Tibial nerve (tissue), 4 donors: ENCODE data around the gene SLC26A9. TPM values are rescaled to one million over a fixed set of nuclear protein-coding genes. Genes with fewer than 3 reads are reported as not detected.

Experiments
- DNase-seq, 2 donors: peaks; one replicate each; pipeline ENCODE4 v3.0.0-alpha.2; 2019; ENCODE audit warnings: low spot score in 2 of 2
- H3K27ac ChIP-seq, 4 donors: fragments of 200-600 bp; sonication (generic) in 3 of 4; one replicate each; pipeline ENCODE4 v1.5.1; 2017 to 2019; ENCODE audit warnings: mild to moderate bottlenecking in 1 of 4
- H3K27me3 ChIP-seq, 2 donors: fragments of 200-600 bp; sonication (generic) in 1 of 2; one replicate each; pipeline versions ENCODE4 v1.5.1 to v1.6.0; 2017 to 2019
- H3K36me3 ChIP-seq, 3 donors: fragments of 200-600 bp; sonication (generic); one replicate each; pipeline ENCODE4 v1.5.1; 2018 to 2019
- H3K4me1 ChIP-seq, 4 donors: fragments of 200-600 bp; sonication (generic) in 3 of 4; one replicate each; pipeline ENCODE4 v1.5.1; 2017 to 2019
- H3K4me3 ChIP-seq, 4 donors: fragments of 200-600 bp; sonication (generic) in 3 of 4; one replicate each; pipeline ENCODE4 v1.5.1; 2017 to 2019; ENCODE audit warnings: mild to moderate bottlenecking in 1 of 4, moderate library complexity in 1 of 4
- H3K9me3 ChIP-seq, 4 donors: fragments of 200-600 bp; sonication (generic) in 3 of 4; one replicate each; pipeline ENCODE4 v1.5.1; 2017 to 2019
- CTCF ChIP-seq, 5 experiments: fragments of 200-600 bp in 3 of 5; fragments of 450-650 bp in 2 of 5; sonication (generic) in 3 of 5; IDR thresholded peaks; one replicate each; pipeline ENCODE4 v1.5.1; 2016 to 2019; ENCODE audit warnings: antibody characterized with exemption in 5 of 5, mild to moderate bottlenecking in 3 of 5, moderate library complexity in 2 of 5
- EP300 ChIP-seq, 2 donors: sonication (generic); formaldehyde crosslinking; IDR thresholded peaks; one replicate each; pipeline ENCODE4 v1.6.1; 2017; ENCODE audit warnings: antibody characterized with exemption in 2 of 2, mild to moderate bottlenecking in 1 of 2
- POLR2A ChIP-seq, 2 donors: fragments of 450-650 bp; IDR thresholded peaks; one replicate each; pipeline ENCODE4 v1.6.1; 2017; ENCODE audit warnings: antibody characterized with exemption in 2 of 2, mild to moderate bottlenecking in 2 of 2, moderate library complexity in 2 of 2
- WGBS, 2 donors: methylation state at CpG; one replicate each; pipeline ENCODE4 v1.1.5; 2018; 5-methylcytosine and 5-hydroxymethylcytosine counted together
- total RNA-seq, 4 donors: library from RNA; depleted of rRNA; stranded (reverse); fragments of >200 nt; gene quantifications; one replicate each; pipeline ENCODE4 v1.1.0, GENCODE V29; 2016

SLC26A9 gene
- total RNA-seq, 4 donors from 2014 or later = not detected

- no peaks in the 10 kb centered on the region for H3K9me3 ChIP-seq
- WGBS, 2 donors = 59 to 72% methylated on average over 4 of the region's 4 CpGs
Observed at GRCh38 chr1:205930799-205931281, 12.4 kb downstream of the SLC26A9 start.

GRCh38 chr1:205930195-205930577, 13.1 kb downstream of the SLC26A9 start:
- H3K4me1 ChIP-seq = no peaks in the 10 kb centered on the region
- TF ChIP-seq CTCF (IDR thresholded peaks at IDR 0.05) (no peak), POLR2A (IDR thresholded peaks at IDR 0.05) (no peak), EP300 (IDR thresholded peaks at IDR 0.05) (no peak)
- H3K27me3 ChIP-seq = no peaks in the 10 kb centered on the region
- H3K27ac ChIP-seq = no peak overlapping the region
- no peak for DNase-seq
- H3K36me3 ChIP-seq = no peaks in the 10 kb centered on the region
- 91 to 96% methylated on average over 1 of the region's 1 CpG for WGBS, 2 donors
- H3K4me3 ChIP-seq = no peak overlapping the region
- H3K9me3 ChIP-seq = no peaks in the 10 kb centered on the region

More at GRCh38 chr1:205930799-205931281, 12.4 kb downstream of the SLC26A9 start:
- Histone ChIP-seq H3K4me1 (no peaks in the 10 kb centered on the region), H3K27ac (no peak overlapping the region), H3K4me3 (no peak overlapping the region), H3K36me3 (no peaks in the 10 kb centered on the region), H3K27me3 (no peaks in the 10 kb centered on the region)
- TF ChIP-seq POLR2A (IDR thresholded peaks at IDR 0.05) (no peak), CTCF (IDR thresholded peaks at IDR 0.05) (no peak), EP300 (IDR thresholded peaks at IDR 0.05) (no peak)
- DNase-seq = no peak

DNA sequence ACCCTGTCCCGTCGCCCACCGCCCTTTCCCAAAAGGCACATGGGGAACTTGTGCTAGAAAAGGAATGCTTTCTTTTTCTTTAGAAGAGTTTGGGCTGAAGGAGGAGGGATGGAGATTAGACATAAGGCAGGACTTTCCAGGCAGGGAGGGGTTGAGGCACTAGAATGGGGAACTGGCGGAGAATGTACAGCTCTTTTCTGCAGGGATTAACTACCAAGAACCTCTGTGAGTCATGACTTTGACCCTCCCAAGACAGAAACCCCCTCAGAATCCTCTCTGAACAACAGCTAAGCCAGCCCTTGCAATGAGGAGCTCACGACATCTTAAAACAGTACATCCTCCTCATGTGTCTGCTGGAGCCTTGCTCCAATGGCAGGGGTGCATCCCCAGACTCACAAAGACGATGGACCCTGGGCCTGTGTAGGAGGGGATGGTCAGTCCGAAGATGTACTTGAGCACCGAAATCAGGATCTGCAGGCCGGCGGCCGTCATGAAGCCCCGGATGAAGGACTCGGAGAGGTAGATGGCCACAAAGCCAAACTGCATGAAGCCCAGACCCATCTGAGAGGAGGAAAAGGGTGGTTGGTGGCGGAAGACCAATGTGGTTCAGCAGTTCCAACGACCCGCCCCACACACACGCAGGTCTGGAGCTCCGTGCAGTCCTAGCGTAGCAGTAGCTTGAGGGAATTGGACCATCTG, 13.6 kb downstream of the SLC26A9 start:
- TF ChIP-seq POLR2A (IDR thresholded peaks at IDR 0.05) = no peak
- no peak for TF ChIP-seq CTCF (IDR thresholded peaks at IDR 0.05)
- no peak for TF ChIP-seq EP300 (IDR thresholded peaks at IDR 0.05)
- no peaks in the 10 kb centered on the region for H3K27me3 ChIP-seq
- no peaks in the 10 kb centered on the region for H3K4me1 ChIP-seq
- H3K4me3 ChIP-seq = no peak overlapping the region
- H3K36me3 ChIP-seq = no peaks in the 10 kb centered on the region
- no peaks in the 10 kb centered on the region for H3K9me3 ChIP-seq
- WGBS, 2 donors = 95% methylated on average over 19 of the region's 19 CpGs
- H3K27ac ChIP-seq = no peak overlapping the region
- no peak for DNase-seq

- TF ChIP-seq EP300 (IDR thresholded peaks at IDR 0.05) (no peak), CTCF (IDR thresholded peaks at IDR 0.05) (no peak), POLR2A (IDR thresholded peaks at IDR 0.05) (no peak)
- Histone ChIP-seq H3K4me3 (no peak overlapping the region), H3K27me3 (no peaks in the 10 kb centered on the region), H3K27ac (no peak overlapping the region), H3K9me3 (no peaks in the 10 kb centered on the region), H3K36me3 (no peaks in the 10 kb centered on the region), H3K4me1 (no peaks in the 10 kb centered on the region)
- DNase-seq = no peak
- 41 to 62% methylated on average over 5 of the region's 5 CpGs for WGBS, 2 donors
Observed at GRCh38 chr1:205928317-205928716, 14.9 kb downstream of the SLC26A9 start.

- Histone ChIP-seq H3K27me3 (no peaks in the 10 kb centered on the region), H3K36me3 (no peaks in the 10 kb centered on the region), H3K4me1 (no peaks in the 10 kb centered on the region), H3K27ac (no peak overlapping the region), H3K4me3 (no peak overlapping the region), H3K9me3 (no peaks in the 10 kb centered on the region)
- DNase-seq = no peak
- no peak for TF ChIP-seq EP300 (IDR thresholded peaks at IDR 0.05)
- WGBS, 2 donors = 94 to 98% methylated on average over 11 of the region's 12 CpGs
Observed at GRCh38 chr1:205927676-205928075, 15.6 kb downstream of the SLC26A9 start.
